ENCODE measurements around the gene SHANK1.
"Not testable (repeated sequence)": the region's sequence is repeated elsewhere in the genome, so short reads cannot be mapped to it uniquely, and the experiment has no call there.

SHANK1 gene

DNA sequence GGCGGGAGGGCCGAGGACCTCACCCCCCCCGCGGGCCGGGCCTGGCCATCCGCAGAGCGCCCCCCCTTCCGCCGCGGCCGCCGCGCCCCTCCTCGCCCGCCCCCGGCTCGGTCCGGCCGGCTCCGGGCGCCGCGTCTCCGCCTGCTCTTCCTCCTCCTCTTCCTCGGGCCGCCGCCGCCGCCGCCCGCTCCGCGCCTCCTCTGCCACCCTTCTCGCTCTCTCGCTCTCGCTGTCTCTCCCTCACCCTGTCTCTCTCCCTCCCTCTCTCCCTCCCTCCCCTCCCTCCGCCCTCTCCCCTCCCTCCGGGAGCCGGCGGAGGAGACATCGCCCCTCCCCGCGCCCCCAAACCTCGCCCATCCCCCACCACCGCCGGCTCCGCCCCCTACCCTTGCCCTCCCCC, at the start of gene SHANK1:
TSS of gene SHANK1 (minus strand) at position 237 of the 400 bp plus-strand sequence. CDS start 2,883 bp downstream, outside the sequence.
- DNase-seq (ENCODE audit: low read depth), result no peak

DNA sequence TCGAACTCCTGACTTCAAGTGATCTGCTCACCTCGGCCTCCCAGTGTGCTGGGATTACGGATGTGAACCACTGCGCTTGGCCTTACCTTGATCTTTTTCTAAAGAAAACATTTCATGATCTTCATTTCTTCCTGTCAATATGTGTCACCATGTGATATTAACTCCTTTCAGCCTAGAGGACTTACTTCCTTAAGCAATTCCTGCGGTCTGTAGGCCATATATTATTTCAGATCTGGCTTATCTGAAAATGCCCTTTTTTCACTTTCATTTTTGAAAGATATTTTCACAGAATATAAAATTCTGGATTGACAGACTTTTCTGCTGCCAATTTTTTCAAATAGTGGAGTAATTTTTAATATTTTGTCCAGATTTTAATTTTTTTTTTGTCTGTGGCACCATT, 48.7 kb upstream of the SHANK1 start:
- no peak for DNase-seq (ENCODE audit: low read depth)

DNA sequence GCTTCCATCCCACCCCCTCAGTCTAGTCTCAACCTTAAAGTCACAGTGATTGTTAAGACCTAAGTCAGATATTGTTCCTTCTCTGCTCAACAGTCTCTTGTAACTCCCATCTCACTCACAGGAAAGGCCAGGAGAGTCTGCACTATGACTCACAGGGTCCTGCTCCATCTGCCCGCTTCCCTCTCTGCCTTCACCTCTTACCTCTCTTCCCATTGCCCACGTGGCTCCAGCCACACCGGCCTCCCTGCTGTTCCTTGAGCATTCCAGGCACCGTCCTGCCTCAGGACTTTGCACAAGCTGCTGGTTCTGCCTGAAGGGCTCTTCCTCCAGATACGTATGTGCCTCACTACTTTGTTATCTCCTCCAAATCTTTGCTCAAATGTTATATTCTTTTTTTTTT, 47.7 kb upstream of the SHANK1 start:
- DNase-seq (ENCODE audit: low read depth), result not testable (repeated sequence)

DNA sequence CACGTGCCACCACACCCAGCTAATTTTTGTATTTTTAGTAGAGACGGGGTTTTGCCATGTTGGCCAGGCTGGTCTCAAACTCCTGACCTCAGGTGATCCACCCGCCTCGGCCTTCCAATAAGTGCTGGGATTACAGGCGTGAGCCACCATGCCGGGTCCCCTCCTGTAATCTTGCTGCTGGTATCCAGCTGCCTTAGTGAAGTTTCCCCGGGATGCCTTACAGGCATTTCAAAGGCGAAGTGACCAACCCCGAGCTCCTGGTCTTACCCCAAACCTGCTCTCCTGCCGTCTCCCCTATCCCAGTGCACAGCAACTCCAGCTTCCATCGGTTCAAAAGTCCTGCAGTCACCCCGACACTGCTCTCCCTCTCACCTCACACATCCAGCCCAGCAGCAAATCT, 47.1 kb upstream of the SHANK1 start:
- not testable (repeated sequence) for DNase-seq (ENCODE audit: low read depth)

DNA sequence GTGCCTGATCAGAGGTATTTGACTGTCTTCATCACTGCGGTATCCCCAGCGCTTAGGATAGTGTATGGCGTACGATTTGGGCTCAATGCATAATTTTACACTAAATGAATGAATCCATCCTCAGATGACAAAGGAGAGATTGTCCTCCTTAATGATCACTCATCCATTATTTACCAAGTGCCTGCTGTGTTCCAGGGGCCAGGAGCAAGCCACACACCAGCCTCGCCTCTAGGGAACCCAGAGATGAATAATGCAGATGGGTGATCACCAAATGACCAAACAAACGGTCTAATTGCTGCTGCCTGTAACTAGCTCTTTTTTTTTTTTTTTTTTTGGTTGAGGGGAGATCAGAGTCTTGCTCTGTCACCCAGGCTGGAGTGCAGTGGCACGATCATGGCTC, 44.8 kb upstream of the SHANK1 start:
- no peak for DNase-seq (ENCODE audit: low read depth)

DNA sequence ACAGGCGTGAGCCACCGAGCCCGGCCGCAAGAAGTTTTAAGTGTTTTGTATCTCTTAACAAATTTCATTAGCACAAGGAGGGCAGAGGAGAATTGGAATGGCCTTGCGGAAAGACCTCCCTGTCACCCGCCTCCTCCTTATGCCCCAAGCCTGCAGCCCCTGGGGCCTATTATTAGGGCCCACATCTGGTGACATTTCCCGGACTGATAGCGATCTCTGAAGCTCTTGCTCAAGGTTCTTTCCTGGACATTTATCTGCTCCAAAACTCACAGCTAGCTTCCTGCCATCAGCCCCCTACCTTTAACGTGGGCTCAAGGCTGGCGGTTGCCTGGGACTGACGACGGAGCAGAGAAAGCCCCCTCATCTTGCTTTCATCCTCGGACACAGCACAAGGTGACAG, 43.9 kb upstream of the SHANK1 start:
- DNase-seq (ENCODE audit: low read depth), result not testable (repeated sequence)

DNA sequence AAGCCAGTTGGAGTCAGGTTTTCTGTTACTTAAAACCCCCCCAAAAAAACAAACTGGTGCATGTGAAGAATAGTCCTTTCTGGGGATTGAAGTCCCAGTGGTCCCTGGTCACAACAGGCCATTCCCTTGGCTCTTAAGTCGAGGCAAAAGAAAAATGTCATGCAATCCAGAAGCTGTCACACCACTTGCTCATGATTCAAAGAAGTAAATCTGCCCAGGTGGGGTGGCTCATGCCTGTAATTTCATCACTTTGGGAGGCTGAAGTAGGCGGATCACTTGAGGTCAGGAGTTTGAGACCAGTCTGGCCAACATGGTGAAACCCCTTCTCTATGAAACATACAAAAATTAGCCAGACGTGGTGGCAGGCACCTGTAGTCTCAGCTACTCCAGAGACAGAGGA, 41.9 kb upstream of the SHANK1 start:
- not testable (repeated sequence) for DNase-seq (ENCODE audit: low read depth)

DNA sequence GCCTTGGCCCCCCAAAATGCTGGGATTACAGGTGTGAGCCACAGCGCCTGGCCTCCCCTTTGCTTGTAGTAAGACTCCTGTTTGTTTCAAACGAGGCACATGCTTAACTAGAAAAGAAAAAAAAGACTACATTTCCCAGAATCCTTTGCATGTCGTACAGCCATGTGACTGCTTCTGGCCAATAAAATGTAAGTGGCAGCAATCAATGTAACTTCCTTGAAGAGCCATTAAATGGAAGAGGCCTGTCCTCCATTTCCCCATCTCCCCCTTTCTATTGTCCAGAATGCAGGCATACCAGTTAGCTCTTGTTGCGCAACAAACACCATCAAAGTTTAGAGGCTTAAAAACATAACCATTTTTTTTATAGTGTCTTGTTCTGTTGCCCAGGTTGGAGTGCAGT, 40.3 kb upstream of the SHANK1 start:
- peak; percentile 54 for DNase-seq (ENCODE audit: low read depth)

DNA sequence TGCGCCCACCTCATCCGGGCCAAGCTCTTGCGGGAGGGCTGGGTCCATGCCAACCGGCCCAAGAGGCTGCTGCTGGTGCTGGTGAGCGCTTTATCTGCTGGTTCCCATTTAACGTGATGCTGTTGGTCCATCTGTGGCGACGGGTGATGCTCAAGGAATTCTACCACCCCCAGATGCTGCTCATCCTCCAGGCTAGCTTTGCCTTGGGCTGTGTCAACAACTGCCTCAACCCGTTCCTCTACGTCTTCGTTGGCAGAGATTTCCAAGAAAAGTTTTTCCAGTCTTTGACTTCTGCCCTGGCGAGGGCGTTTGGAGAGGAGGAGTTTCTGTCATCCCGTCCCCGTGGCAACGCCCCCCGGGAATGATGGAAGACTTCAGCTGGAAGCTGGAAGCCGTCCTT, 39.5 kb upstream of the SHANK1 start:
- DNase-seq (ENCODE audit: low read depth), result not testable (repeated sequence)

DNA sequence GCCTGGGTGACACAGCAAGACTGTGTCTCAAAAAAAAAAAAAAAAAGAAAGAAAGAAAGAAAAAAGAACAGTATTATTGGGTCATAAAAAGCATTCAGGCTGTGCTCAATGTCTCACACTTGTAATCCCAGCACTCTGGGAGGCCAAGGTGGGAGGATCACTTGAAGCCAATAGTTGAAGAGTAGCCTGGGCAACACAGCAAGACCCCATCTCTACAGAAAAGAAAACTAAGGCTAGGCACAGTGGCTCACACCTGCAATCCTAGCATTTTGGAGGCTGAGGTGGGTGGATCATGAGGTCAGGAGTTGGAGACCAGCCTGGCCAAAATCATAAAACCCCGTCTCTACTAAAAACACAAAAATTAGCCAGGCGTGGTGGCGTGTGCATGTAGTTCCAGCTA, 38.0 kb upstream of the SHANK1 start:
- DNase-seq (ENCODE audit: low read depth), result not testable (repeated sequence)

DNA sequence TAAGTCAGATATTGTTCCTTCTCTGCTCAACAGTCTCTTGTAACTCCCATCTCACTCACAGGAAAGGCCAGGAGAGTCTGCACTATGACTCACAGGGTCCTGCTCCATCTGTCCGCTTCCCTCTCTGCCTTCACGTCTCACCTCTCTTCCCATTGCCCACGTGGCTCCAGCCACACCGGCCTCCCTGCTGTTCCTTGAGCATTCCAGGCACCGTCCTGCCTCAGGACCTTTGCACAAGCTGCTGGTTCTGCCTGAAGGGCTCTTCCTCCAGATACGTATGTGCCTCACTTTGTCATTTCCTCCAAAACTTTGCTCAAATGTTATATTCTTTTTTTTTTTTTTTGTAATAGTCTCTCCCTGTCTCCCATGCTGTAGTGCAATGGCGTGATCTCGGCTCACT, 36.6 kb upstream of the SHANK1 start:
- DNase-seq (ENCODE audit: low read depth), result not testable (repeated sequence)

DNA sequence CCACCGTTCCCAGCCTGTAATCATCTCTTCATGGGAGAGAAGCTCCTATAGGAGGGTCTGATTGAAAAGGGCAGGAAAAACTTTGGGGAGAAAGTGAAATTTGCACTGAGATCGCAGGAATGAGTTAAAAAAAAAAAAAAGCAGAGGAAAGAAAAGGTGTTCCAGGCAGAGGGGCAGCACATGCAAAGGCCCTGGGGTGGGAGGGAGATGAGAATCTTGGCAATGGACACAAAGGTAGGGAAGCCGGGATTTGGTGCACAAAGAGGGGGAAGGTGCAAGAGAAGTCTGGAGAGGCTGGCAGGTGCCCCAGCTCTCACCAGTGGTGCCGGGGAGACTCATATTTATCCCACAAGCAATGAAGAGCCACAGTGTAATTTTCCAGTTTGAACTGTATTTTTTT, 34.3 kb upstream of the SHANK1 start:
- DNase-seq (ENCODE audit: low read depth), result no peak

DNA sequence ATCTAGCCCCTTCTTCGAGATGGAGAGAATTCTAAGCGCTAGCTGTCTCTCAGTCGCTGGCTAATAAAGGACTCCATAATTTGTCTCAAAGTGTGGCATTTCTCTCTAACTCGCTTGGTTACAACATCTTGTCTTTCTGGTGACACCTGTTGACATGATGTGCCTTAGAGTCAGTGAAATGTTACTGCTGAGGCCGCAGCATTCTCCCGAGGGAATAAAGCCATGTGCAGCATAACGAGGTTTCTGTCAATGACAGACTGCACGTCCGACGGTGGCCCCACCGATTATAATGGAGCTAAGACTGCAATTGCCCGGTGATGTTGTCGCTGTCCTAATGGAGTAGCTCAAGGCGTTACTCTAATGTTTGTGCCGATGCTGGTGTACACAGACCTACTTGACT, 30.4 kb upstream of the SHANK1 start:
- DNase-seq (ENCODE audit: low read depth), result no peak

DNA sequence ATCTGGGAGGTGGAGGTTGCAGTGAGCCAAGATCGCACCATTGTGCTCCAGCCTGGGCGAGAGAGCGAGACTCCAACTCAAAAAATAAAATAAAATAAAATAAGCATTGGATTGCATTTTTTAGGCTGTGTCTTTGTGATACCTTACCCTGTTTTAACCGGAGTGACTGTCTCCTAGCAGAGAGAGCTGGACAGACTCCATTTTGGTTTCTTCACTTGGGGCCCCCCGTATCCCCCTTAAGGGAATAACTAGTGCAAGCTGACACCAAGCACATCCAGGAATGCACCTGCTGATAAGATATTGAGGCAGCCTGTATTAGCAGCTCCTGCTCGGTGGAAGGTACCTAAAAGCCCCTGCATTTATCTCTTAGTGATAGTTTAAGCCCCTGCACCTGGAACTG, 29.9 kb upstream of the SHANK1 start:
- no peak for DNase-seq (ENCODE audit: low read depth)

DNA sequence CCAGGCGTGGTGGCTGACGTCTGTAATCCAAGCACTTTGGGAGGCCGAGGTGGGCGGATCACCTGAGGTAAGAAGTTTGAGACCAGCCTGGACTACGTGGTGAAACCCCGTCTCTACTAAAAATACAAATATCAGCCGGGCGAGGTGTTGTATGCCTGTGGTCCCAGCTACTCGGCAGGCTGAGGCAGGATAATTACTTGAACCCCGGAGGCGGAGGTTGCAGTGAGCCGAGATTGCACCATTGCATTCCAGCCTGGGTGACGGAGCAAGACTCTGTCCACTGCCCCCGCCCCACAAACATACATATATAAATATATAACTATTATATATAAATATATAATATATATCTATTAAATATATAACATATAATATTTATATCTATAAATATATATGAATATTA, 27.5 kb upstream of the SHANK1 start:
- DNase-seq (ENCODE audit: low read depth), result not testable (repeated sequence)

DNA sequence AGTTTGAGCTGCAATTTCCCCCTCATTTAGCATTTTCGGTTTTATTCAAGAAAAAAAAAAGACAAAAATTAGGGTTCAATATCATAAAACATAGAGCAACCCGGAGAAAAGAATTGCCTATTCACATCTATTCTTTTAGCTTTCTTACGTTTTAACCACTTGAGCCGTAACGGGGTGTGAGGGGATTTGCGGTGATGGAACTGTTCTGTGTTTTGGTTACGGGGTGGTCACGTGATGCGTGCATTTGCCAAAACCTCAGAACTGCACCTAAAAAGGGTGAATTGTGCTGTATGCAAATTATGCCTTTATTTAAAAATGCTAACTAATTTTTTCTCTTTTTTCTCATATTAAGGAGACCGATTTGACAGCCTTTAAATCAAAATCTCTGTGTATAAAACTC, 25.6 kb upstream of the SHANK1 start:
- no peak for DNase-seq (ENCODE audit: low read depth)

DNA sequence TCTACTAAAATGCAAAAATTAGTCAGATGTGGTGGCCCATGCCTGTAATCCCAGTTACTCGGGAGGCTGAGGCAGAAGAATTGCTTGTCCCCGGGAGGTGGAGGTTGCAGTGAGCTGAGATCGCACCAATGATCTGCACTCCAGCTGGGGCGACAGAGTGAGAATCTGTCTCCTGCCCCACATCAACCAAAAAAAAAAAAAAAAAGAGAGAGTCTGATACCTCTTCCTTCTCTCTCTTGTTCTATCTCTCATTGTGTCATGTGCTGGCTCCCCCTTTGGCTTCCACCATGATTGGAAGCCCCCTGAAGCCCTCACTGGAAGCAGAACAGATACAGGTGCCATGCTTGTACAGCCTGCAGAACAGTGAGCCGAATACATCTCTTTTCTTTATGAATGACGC, 23.9 kb upstream of the SHANK1 start:
- no peak for DNase-seq (ENCODE audit: low read depth)

DNA sequence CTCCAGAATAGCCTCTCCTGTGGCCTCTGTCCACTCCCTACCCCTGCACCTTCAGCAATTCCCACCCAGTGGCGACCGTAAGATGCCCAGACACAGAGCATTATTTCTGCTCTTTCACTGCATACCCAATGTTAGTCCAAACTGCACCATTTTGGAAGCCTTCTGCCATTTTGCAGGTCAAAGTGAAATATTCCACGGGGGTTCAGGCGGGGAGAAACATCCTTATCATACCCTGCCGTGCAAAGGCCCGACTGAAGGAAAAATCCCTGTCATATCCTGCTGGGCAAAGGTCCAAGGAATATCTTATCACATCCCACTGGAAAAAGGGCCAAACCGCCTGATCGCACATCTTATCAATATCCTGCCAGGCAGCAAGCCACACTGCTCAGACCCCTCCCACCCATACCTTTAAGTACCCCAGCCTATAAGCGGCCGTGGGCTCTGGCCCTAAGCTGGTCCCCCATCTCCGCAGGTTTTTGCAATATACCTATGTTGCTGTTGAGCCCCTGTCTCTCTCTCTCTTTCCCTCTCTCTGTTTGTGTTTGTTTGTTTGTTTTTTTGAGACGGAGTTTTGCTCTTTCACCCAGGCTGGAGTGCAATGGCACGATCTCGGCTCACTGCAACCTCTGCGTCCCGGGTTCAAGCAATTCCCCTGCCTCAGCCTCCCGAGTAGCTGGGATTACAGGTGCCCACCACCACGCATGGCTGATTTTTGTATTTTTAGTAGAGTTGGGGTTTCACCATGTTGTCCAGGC, 21.8 kb upstream of the SHANK1 start:
- no peak for DNase-seq (ENCODE audit: low read depth)

DNA sequence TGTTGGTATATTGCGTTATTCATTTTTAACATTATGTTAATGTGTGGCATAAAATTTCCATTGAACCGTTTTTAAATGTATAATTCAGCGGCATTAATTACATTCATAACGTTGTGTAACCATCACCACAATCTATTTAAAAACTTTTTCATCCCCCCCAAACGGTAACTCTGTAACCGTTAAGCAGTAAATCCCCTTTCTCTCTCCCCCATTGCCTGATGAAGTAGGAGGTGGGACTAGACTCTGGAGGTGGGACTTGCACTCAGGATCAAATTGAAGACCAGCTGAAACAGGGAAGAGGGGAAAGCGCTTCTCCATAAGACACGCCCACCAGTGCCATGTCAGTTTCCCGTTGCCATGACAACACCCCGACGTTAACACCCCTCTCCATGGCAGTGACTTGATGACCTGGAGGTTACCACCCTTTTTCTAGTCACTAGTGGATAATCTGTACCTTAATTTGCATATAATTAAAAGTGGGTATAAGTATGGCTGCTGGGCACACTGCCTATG, 20.4 kb upstream of the SHANK1 start:
- DNase-seq (ENCODE audit: low read depth), result no peak

DNA sequence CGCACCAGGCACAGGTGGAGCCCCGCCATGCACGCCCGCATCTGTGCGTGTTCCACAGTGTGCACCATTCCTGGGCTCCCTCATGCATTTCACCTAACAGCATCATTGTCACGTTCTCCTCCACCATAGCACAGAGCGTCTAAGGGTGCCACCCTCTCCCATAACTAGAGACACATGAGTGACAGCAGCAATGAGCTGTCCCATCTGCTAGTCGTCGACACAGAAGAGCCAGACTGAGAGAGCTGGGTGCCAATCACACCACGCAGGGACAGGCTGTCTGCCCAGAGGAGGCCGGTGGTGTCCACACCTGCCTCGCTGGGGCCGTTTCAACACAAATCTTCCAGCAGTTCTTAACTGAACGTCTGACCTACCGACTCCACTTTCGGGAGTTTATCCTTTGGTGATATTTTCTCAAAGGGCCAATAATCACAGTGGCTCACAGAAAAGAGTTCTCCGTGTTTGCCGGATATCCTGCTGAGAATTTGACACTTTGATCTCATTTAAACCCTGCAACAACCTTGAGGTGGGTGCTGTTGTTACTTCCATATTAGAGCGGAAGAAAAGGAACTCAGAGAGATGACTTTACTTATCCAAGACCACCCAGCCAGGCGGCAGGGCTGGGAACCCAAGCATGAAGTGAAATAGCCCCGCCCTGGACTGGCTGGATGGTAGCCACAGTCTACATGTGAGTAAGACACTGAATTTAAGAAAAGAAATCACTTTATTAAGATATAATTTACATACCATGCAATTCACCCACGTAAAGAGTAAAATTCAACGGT, 19.7 kb upstream of the SHANK1 start:
- DNase-seq (ENCODE audit: low read depth), result no peak

DNA sequence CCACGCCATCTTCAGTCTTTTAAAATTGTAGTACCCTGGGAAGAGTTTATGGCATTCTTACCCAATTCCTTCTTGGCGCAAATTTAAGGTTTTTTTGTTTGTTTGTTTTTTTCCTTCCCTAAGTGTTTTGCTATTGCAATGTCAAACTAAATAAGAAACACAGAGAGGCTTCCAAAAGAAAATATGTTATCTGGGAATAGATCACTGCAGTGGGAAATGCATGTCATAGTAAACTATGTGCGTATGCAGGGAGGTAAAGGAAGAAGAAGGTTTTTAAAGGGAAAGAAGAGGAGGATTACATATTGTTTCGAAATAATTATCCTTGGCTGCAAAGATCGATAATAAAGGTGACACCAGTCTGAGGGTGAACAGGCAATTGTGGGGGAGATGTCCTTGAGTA, 16.7 kb upstream of the SHANK1 start:
- no peak for DNase-seq (ENCODE audit: low read depth)

DNA sequence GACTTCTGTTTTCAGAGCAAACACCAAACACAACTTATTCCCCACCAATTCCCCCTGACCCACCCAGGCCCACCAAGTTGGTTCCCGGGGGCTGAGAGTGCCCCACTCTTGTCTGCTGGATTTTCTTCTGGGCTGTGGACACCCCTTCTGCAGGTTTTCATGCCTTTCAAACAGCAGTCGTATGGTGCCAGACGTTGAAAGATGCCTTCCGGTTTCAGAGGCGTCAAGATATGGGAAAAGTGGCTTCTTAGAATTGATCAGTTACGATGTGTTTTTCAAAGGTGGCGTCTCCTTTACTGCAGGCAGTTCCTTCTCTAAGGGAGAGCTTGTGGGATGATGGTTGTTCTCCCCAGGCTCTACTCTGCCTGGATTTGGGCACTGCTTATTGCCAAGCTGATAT, 16.3 kb upstream of the SHANK1 start:
- no peak for DNase-seq (ENCODE audit: low read depth)

DNA sequence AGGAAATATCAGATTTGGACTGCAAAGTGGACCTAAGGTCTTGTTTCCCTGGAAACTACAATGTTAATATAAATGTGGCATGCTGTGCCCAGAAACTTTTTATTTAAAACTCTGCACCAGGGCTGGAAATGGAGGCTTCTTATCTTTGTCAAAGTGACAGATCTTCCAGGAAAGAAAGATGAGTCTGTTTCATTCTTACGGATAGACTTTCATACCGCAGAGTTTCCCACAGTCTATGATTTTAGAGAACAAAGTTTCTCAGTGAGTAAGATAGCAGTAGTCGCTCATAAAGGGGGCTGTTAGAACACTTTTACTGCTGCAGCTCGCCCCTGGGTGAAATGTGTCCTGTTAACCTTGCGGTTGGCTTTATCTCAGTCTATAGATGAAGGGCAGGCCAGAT, 10.3 kb upstream of the SHANK1 start:
- DNase-seq (ENCODE audit: low read depth), result no peak
